Neural cell (in vitro differentiated cells): Measurements from ENCODE around the gene OXSM. TPM values are rescaled to one million over a fixed set of nuclear protein-coding genes. Genes with fewer than 3 reads are reported as not detected.

Experiments used
- H2AFZ ChIP-seq: fragments of 200-600, 300-800 bp; sonication (generic), shearing (Covaris generic); 2 replicates; pipeline ENCODE4 v1.6.0; 2014; ENCODE audit warnings: low read depth, mild to moderate bottlenecking, antibody characterized with exemption, low read length, moderate library complexity
- H3F3A ChIP-seq: fragments of 200-600 bp; shearing (Covaris generic); 2 replicates; pipeline ENCODE4 v1.6.1; 2016; ENCODE audit warnings: mild to moderate bottlenecking, moderate library complexity, mixed read lengths, antibody characterized with exemption, low read length; ENCODE audit not compliant: insufficient read depth, poor library complexity, severe bottlenecking
- H3K27ac ChIP-seq: fragments of 200-600, 300-800 bp; sonication (generic), shearing (Covaris generic); 2 replicates; pipeline ENCODE4 v1.5.1; 2014; ENCODE audit warnings: mild to moderate bottlenecking, low read length, moderate library complexity
- H3K27me3 ChIP-seq: fragments of 300-800, 200-600 bp; sonication (generic), shearing (Covaris generic); 2 replicates; pipeline ENCODE4 v1.6.0; 2014; ENCODE audit warnings: mild to moderate bottlenecking, low read depth, low read length, moderate library complexity; ENCODE audit not compliant: insufficient read depth
- H3K36me3 ChIP-seq: fragments of 300-800, 200-600 bp; sonication (generic), shearing (Covaris generic); 2 replicates; pipeline ENCODE4 v1.5.1; 2014; ENCODE audit warnings: mild to moderate bottlenecking, antibody characterized with exemption, low read length, moderate library complexity; ENCODE audit not compliant: insufficient read depth
- H3K4me2 ChIP-seq: fragments of 300-800, 200-600 bp; sonication (generic), shearing (Covaris generic); 2 replicates; pipeline ENCODE4 v1.6.0; 2014; ENCODE audit warnings: mild to moderate bottlenecking, low read length
- H3K4me3 ChIP-seq: fragments of 300-800, 200-600 bp; sonication (generic), shearing (Covaris generic); 2 replicates; pipeline ENCODE4 v1.5.1; 2014; ENCODE audit warnings: mild to moderate bottlenecking, low read length, moderate library complexity
- H3K79me2 ChIP-seq: fragments of 200-600 bp; shearing (Covaris generic); replicated peaks from 2 replicates; pipeline ENCODE4 v1.6.0; 2014; ENCODE audit warnings: mild to moderate bottlenecking, low read length, moderate library complexity; ENCODE audit not compliant: insufficient read depth
- H3K9ac ChIP-seq: fragments of 300-800, 200-600 bp; sonication (generic), shearing (Covaris generic); 2 replicates; pipeline ENCODE4 v1.6.1; 2016; ENCODE audit warnings: mild to moderate bottlenecking, low read length, mixed read lengths
- H3K9me2 ChIP-seq: fragments of 200-600 bp; shearing (Covaris generic); 2 replicates; pipeline ENCODE4 v1.6.1; 2016; ENCODE audit warnings: mild to moderate bottlenecking, low read length, mixed read lengths; ENCODE audit not compliant: insufficient read depth
- H3K9me3 ChIP-seq: fragments of 200-600, 300-800 bp; sonication (generic), shearing (Covaris generic); 2 replicates; pipeline ENCODE4 v1.6.1; 2016; ENCODE audit warnings: mild to moderate bottlenecking, mixed run types, low read length, moderate library complexity, mixed read lengths
- H4K20me1 ChIP-seq: fragments of 200-600 bp; shearing (Covaris generic); 2 replicates; pipeline ENCODE4 v1.6.1; 2016; ENCODE audit warnings: mild to moderate bottlenecking, mixed run types; ENCODE audit not compliant: insufficient read depth
- EP300 ChIP-seq: fragments of 450-650 bp; conservative IDR thresholded peaks from 2 replicates; pipeline ENCODE4 v1.6.1; 2014; ENCODE audit warnings: antibody characterized with exemption, mild to moderate bottlenecking, moderate library complexity; ENCODE audit not compliant: poor library complexity, severe bottlenecking
- EZH2 ChIP-seq: fragments of 200-600, 300-800 bp; shearing (Covaris generic), sonication (generic); IDR thresholded peaks from 2 replicates; pipeline ENCODE4 v1.6.1; 2014; ENCODE audit warnings: antibody characterized with exemption, low read length, borderline replicate concordance, mild to moderate bottlenecking; ENCODE audit not compliant: insufficient read depth, poor library complexity, severe bottlenecking
- MXI1 ChIP-seq: fragments of 450-650 bp; conservative IDR thresholded peaks from 2 replicates; pipeline ENCODE4 v1.6.1; 2014; ENCODE audit warnings: antibody characterized with exemption, mild to moderate bottlenecking; ENCODE audit not compliant: poor library complexity, severe bottlenecking
- POLR2AphosphoS5 ChIP-seq: IDR thresholded peaks from 2 replicates; pipeline ENCODE4 v1.6.1; 2012
- RAD21 ChIP-seq: fragments of 450-650 bp; conservative IDR thresholded peaks from 2 replicates; pipeline ENCODE4 v1.6.1; 2014; ENCODE audit warnings: antibody characterized with exemption, mild to moderate bottlenecking, moderate library complexity
- SMC3 ChIP-seq: fragments of 450-650 bp; conservative IDR thresholded peaks from 2 replicates; pipeline ENCODE4 v1.6.1; 2014; ENCODE audit warnings: antibody characterized with exemption, mild to moderate bottlenecking, moderate library complexity; ENCODE audit not compliant: poor library complexity
- TAF1 ChIP-seq: IDR thresholded peaks from 2 replicates; pipeline ENCODE4 v1.6.1; 2012; ENCODE audit warnings: low read depth
- polyA plus RNA-seq: library from polyadenylated mRNA; depleted of rRNA; stranded (reverse); fragments of >200 nt; gene quantifications from 2 replicates; pipeline ENCODE4 v1.2.3, GENCODE V29; 2014
- TF ChIP-seq, protein P1 (sequence below): IDR thresholded peaks from 2 replicates; pipeline ENCODE4 v1.6.1; 2012; ENCODE audit warnings: borderline replicate concordance
- TF ChIP-seq, protein P2 (sequence below): fragments of 450-650 bp; IDR thresholded peaks from 2 replicates; pipeline ENCODE4 v1.5.1; 2014; ENCODE audit warnings: antibody characterized with exemption, mild to moderate bottlenecking, moderate library complexity; ENCODE audit not compliant: poor library complexity, severe bottlenecking

OXSM gene
- polyA plus RNA-seq, 1 donor from 2014 or later = 6.7 TPM

DNA sequence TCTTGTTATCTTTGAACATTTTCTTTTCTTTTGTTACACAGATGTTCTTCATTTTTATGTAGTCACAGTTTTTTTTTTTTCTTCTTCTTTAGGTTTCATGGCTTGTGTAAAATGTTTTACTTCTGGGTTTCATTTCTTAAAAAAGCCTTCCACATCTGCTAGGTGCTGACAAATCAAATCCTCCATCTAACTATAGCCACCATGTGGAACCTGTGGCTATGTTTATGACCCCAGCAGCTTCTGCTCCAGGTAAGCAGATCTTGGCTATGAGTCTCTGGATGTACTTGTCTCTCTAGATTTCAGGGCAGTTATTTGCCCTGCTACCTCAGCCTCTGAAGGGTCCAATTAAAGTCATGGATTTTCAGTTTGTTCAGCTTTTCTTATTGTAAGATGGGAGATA lies 44.5 kb downstream of the OXSM start:
- TF ChIP-seq TAF1 = no peak
- no peak for TF ChIP-seq RAD21
- TF ChIP-seq EZH2 = no peak
- no peak for TF ChIP-seq SMC3
- TF ChIP-seq, protein P1, sequence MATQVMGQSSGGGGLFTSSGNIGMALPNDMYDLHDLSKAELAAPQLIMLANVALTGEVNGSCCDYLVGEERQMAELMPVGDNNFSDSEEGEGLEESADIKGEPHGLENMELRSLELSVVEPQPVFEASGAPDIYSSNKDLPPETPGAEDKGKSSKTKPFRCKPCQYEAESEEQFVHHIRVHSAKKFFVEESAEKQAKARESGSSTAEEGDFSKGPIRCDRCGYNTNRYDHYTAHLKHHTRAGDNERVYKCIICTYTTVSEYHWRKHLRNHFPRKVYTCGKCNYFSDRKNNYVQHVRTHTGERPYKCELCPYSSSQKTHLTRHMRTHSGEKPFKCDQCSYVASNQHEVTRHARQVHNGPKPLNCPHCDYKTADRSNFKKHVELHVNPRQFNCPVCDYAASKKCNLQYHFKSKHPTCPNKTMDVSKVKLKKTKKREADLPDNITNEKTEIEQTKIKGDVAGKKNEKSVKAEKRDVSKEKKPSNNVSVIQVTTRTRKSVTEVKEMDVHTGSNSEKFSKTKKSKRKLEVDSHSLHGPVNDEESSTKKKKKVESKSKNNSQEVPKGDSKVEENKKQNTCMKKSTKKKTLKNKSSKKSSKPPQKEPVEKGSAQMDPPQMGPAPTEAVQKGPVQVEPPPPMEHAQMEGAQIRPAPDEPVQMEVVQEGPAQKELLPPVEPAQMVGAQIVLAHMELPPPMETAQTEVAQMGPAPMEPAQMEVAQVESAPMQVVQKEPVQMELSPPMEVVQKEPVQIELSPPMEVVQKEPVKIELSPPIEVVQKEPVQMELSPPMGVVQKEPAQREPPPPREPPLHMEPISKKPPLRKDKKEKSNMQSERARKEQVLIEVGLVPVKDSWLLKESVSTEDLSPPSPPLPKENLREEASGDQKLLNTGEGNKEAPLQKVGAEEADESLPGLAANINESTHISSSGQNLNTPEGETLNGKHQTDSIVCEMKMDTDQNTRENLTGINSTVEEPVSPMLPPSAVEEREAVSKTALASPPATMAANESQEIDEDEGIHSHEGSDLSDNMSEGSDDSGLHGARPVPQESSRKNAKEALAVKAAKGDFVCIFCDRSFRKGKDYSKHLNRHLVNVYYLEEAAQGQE = no peak
- TF ChIP-seq, protein P2, sequence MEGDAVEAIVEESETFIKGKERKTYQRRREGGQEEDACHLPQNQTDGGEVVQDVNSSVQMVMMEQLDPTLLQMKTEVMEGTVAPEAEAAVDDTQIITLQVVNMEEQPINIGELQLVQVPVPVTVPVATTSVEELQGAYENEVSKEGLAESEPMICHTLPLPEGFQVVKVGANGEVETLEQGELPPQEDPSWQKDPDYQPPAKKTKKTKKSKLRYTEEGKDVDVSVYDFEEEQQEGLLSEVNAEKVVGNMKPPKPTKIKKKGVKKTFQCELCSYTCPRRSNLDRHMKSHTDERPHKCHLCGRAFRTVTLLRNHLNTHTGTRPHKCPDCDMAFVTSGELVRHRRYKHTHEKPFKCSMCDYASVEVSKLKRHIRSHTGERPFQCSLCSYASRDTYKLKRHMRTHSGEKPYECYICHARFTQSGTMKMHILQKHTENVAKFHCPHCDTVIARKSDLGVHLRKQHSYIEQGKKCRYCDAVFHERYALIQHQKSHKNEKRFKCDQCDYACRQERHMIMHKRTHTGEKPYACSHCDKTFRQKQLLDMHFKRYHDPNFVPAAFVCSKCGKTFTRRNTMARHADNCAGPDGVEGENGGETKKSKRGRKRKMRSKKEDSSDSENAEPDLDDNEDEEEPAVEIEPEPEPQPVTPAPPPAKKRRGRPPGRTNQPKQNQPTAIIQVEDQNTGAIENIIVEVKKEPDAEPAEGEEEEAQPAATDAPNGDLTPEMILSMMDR = no peak
- no peak for TF ChIP-seq MXI1
- TF ChIP-seq POLR2AphosphoS5 = no peak
- no peak for TF ChIP-seq EP300
- Histone ChIP-seq H3K9ac (no peak overlapping the region), H3K9me2 (no peaks in the 10 kb centered on the region)

DNA sequence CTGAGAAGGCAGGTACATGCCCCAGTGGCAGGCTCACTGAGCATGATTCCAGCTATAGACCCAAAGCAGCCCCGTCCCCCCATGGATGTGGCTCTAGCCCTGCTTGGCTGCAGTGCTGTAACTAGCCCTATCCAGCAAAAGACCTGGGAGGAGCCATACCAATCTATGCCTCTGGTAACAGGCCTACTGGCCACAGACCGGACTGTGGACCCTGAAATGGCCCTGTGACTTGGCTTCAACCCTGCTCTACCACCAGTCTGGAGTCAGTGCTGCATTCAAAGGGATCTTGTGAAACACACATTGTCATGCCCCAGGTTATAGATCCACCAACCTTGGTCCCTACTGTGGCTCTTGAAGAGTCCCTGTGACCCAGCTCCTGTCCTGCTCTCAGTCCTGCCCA lies 46.7 kb downstream of the OXSM start:
- no peaks in the 10 kb centered on the region for H3K79me2 ChIP-seq
- H3K27ac ChIP-seq = no peak overlapping the region
- no peaks in the 10 kb centered on the region for H3K27me3 ChIP-seq
- H3F3A ChIP-seq = no peaks in the 10 kb centered on the region
- no peaks in the 10 kb centered on the region for H3K36me3 ChIP-seq
- TF ChIP-seq TAF1 (no peak), EP300 (no peak), RAD21 (no peak), MXI1 (no peak), EZH2 (no peak), SMC3 (no peak), POLR2AphosphoS5 (no peak)
- TF ChIP-seq, protein P2 = no peak
- TF ChIP-seq, protein P1 = no peak
- no peaks in the 10 kb centered on the region for H3K9me2 ChIP-seq
- no peak overlapping the region for H2AFZ ChIP-seq
- H3K4me3 ChIP-seq = no peak overlapping the region
- H3K9me3 ChIP-seq = no peaks in the 10 kb centered on the region
- no peak overlapping the region for H3K4me2 ChIP-seq
- H4K20me1 ChIP-seq = no peaks in the 10 kb centered on the region
- H3K9ac ChIP-seq = no peak overlapping the region

More for the DNA sequence above, 44.5 kb downstream of the OXSM start:
- Histone ChIP-seq H3K27me3 (no peaks in the 10 kb centered on the region), H3K27ac (no peak overlapping the region), H4K20me1 (no peaks in the 10 kb centered on the region), H2AFZ (no peak overlapping the region), H3K4me2 (no peak overlapping the region), H3F3A (peaks cover 7% of the 10 kb centered on the region), H3K36me3 (no peaks in the 10 kb centered on the region), H3K79me2 (no peaks in the 10 kb centered on the region), H3K4me3 (no peak overlapping the region), H3K9me3 (no peaks in the 10 kb centered on the region)
